ENCODE measurements around the gene GIPC2.

DNA sequence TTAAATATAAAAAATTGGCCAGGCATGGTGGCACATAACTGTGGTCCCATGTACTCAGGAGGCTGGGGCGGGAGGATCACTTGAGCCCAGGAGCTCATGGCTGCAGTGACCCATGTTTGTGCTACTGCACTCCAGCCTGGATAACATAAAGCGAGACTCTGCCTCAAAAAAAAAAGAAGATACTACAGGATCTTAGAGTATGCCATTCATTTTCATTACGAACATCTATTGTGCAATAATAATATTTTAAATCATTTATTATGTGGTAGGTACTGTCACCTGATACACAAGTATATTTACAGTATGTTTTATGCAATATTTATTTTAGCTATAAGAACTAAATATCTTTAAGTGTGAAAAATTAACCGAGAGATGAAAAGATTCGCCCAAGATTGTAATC lies 9.3 kb upstream of the GIPC2 start:
- TF ChIP-seq, protein P1, sequence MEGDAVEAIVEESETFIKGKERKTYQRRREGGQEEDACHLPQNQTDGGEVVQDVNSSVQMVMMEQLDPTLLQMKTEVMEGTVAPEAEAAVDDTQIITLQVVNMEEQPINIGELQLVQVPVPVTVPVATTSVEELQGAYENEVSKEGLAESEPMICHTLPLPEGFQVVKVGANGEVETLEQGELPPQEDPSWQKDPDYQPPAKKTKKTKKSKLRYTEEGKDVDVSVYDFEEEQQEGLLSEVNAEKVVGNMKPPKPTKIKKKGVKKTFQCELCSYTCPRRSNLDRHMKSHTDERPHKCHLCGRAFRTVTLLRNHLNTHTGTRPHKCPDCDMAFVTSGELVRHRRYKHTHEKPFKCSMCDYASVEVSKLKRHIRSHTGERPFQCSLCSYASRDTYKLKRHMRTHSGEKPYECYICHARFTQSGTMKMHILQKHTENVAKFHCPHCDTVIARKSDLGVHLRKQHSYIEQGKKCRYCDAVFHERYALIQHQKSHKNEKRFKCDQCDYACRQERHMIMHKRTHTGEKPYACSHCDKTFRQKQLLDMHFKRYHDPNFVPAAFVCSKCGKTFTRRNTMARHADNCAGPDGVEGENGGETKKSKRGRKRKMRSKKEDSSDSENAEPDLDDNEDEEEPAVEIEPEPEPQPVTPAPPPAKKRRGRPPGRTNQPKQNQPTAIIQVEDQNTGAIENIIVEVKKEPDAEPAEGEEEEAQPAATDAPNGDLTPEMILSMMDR (IDR thresholded peaks at IDR 0.05 in 4 of 5, conservative IDR thresholded peaks at IDR 0.05 in 1 of 5), result no peak
- no peak for TF ChIP-seq POLR2A (IDR thresholded peaks at IDR 0.05)

All from gastrocnemius medialis (tissue), 4 donors.